Type B pancreatic cell (in vitro differentiated cells): ENCODE results near the gene SPIN2A. TPM values are rescaled to one million over a fixed set of nuclear protein-coding genes. Genes with fewer than 3 reads are reported as not detected.
"Not testable (repeated sequence)": the region's sequence is repeated elsewhere in the genome, so short reads cannot be mapped to it uniquely, and the experiment has no call there.

Source experiments
- DNase-seq: peaks from one replicate; pipeline ENCODE4 v3.0.0; 2021; ENCODE audit warnings: mixed read lengths; ENCODE audit not compliant: unreplicated experiment; ENCODE audit errors: extremely low spot score
- H3K27ac Mint-ChIP-seq: 2 replicates; pipeline ENCODE4 v1.8.0; 2021; ENCODE audit warnings: mild to moderate bottlenecking, mixed read lengths
- H3K27me3 Mint-ChIP-seq: 2 replicates; pipeline ENCODE4 v1.8.0; 2021; ENCODE audit warnings: mixed read lengths
- H3K36me3 Mint-ChIP-seq: 2 replicates; pipeline ENCODE4 v1.8.0; 2021; ENCODE audit warnings: mixed read lengths
- H3K4me1 Mint-ChIP-seq: one replicate; pipeline ENCODE4 v1.8.0; 2021; ENCODE audit warnings: mixed read lengths; ENCODE audit not compliant: unreplicated experiment
- H3K4me3 Mint-ChIP-seq: 2 replicates; pipeline ENCODE4 v1.8.0; 2021; ENCODE audit warnings: mild to moderate bottlenecking, mixed read lengths
- H3K9me3 Mint-ChIP-seq: 2 replicates; pipeline ENCODE4 v1.8.0; 2021; ENCODE audit warnings: mixed read lengths
- CTCF ChIP-seq: fragments of 200-600 bp; sonication (generic); conservative IDR thresholded peaks from 2 replicates; pipeline ENCODE4 v1.5.0; 2021; ENCODE audit warnings: antibody characterized with exemption, mild to moderate bottlenecking
- total RNA-seq: library from RNA; stranded (reverse); gene quantifications from 2 replicates; pipeline ENCODE4 v1.2.1, GENCODE V29; 2021; ENCODE audit warnings: low replicate concordance

The SPIN2A gene
- total RNA-seq, 1 donor from 2014 or later, result 2.6 TPM

- no peak overlapping the region for H3K4me3 Mint-ChIP-seq
- peaks cover 8% of the 10 kb centered on the region for H3K9me3 Mint-ChIP-seq
- peaks cover 3% of the 10 kb centered on the region for H3K36me3 Mint-ChIP-seq
- no peak overlapping the region for H3K27ac Mint-ChIP-seq
- H3K27me3 Mint-ChIP-seq, result no peaks in the 10 kb centered on the region
- DNase-seq, result no peak
- H3K4me1 Mint-ChIP-seq, result no peaks in the 10 kb centered on the region
- TF ChIP-seq CTCF, result no peak
Observed at GRCh38 chrX:57132046-57132445, 5.2 kb downstream of the SPIN2A start.

GRCh38 chrX:57121816-57122215, 15.4 kb downstream of the SPIN2A start:
- Mint-ChIP-seq H3K27ac (peak overlapping the region; percentile 94), H3K36me3 (peaks cover 7% of the 10 kb centered on the region), H3K4me3 (peak overlapping the region; percentile 95), H3K4me1 (no peaks in the 10 kb centered on the region), H3K27me3 (no peaks in the 10 kb centered on the region), H3K9me3 (peaks cover 5% of the 10 kb centered on the region)
- no peak for TF ChIP-seq CTCF
- no peak for DNase-seq

GRCh38 chrX:57121162-57121755, 15.9 kb downstream of the SPIN2A start, which contains the start of gene SPIN2B:
Gene SPIN2B (minus strand): TSS chrX:57121548.
- H3K27ac Mint-ChIP-seq, result peak within 1 kb of the TSS; percentile 94
- H3K36me3 Mint-ChIP-seq, result peaks cover 7% of the 10 kb centered on the region
- H3K4me3 Mint-ChIP-seq, result peak within 1 kb of the TSS; percentile 95
- DNase-seq, result peak; percentile 80
- peaks cover 5% of the 10 kb centered on the region for H3K9me3 Mint-ChIP-seq
- H3K4me1 Mint-ChIP-seq, result no peaks in the 10 kb centered on the region
- peak; percentile 29 for TF ChIP-seq CTCF
- H3K27me3 Mint-ChIP-seq, result no peaks in the 10 kb centered on the region

DNA sequence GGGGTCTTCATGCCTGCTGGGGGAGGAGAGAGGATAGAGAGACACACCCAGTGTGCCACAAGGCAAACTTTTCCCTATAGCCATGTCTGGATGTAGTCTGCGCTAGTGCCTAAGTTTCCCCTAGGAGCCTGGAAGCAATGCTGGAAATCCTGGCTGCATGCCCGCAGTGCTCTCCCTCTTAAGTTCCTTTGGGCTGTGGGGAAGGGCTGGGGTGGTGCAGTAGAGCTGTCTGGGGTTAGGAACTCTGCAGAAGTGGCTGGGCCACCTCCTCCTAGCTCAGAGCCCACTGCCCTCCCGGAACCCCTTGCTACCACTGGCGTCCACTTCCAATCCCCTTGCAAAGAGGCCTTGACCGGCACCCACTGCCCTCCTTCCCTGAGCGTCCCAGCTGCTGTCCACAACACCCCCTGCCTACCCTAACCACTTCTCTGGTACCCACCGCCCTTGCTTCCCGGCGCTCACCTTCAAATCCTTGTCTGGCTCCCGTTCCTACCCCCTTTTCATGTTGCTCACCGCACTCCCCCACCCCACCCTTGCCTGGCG, 16.5 kb downstream of the SPIN2A start:
- H3K27me3 Mint-ChIP-seq, H3K9me3 Mint-ChIP-seq, H3K36me3 Mint-ChIP-seq, DNase-seq, H3K4me1 Mint-ChIP-seq: not testable (repeated sequence)
- H3K27ac Mint-ChIP-seq, result peak overlapping the region; percentile 94
- H3K4me3 Mint-ChIP-seq, result peak overlapping the region; percentile 95

DNA sequence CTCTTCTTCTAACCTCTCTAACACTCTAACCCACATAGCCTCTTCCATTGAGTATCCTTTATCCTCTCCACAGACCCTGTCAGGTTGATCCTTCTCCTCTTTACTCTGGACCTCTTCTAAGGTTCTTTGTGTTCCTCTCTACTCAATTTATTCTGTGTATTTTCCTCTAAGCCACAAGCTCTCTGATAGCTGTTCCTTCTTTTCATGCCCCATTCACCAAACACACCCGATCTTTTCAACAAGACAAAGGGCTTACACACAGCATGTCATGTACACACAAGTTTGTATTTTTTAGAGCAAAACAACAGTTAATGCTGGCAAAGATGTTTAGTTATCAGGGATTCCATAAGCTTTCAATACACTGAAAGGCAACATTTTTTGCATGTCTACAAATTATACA, 17.8 kb downstream of the SPIN2A start:
- H3K4me1 Mint-ChIP-seq, result no peaks in the 10 kb centered on the region
- TF ChIP-seq CTCF, result no peak
- peaks cover 5% of the 10 kb centered on the region for H3K9me3 Mint-ChIP-seq
- peaks cover 7% of the 10 kb centered on the region for H3K36me3 Mint-ChIP-seq
- no peak overlapping the region for H3K27ac Mint-ChIP-seq
- DNase-seq, result no peak
- no peaks in the 10 kb centered on the region for H3K27me3 Mint-ChIP-seq
- peak overlapping the region; percentile 35 for H3K4me3 Mint-ChIP-seq

GRCh38 chrX:57117566-57117965, 19.6 kb downstream of the SPIN2A start:
- DNase-seq, H3K9me3 Mint-ChIP-seq, H3K4me3 Mint-ChIP-seq, H3K36me3 Mint-ChIP-seq, H3K27me3 Mint-ChIP-seq, H3K4me1 Mint-ChIP-seq: not testable (repeated sequence)
- peak overlapping the region; percentile 39 for H3K27ac Mint-ChIP-seq
